Neural cell (in vitro differentiated cells): Measurements from ENCODE around the gene SLC35B4.

Experiments used
- CTCF ChIP-seq: fragments of 450-650 bp; IDR thresholded peaks from 2 replicates; pipeline ENCODE4 v1.5.1; 2014; ENCODE audit warnings: antibody characterized with exemption, mild to moderate bottlenecking, moderate library complexity; ENCODE audit not compliant: poor library complexity, severe bottlenecking
- EP300 ChIP-seq: fragments of 450-650 bp; conservative IDR thresholded peaks from 2 replicates; pipeline ENCODE4 v1.6.1; 2014; ENCODE audit warnings: antibody characterized with exemption, mild to moderate bottlenecking, moderate library complexity; ENCODE audit not compliant: poor library complexity, severe bottlenecking
- EZH2 ChIP-seq: fragments of 200-600, 300-800 bp; shearing (Covaris generic), sonication (generic); IDR thresholded peaks from 2 replicates; pipeline ENCODE4 v1.6.1; 2014; ENCODE audit warnings: antibody characterized with exemption, low read length, borderline replicate concordance, mild to moderate bottlenecking; ENCODE audit not compliant: insufficient read depth, poor library complexity, severe bottlenecking
- MXI1 ChIP-seq: fragments of 450-650 bp; conservative IDR thresholded peaks from 2 replicates; pipeline ENCODE4 v1.6.1; 2014; ENCODE audit warnings: antibody characterized with exemption, mild to moderate bottlenecking; ENCODE audit not compliant: poor library complexity, severe bottlenecking
- POLR2AphosphoS5 ChIP-seq: IDR thresholded peaks from 2 replicates; pipeline ENCODE4 v1.6.1; 2012
- RAD21 ChIP-seq: fragments of 450-650 bp; conservative IDR thresholded peaks from 2 replicates; pipeline ENCODE4 v1.6.1; 2014; ENCODE audit warnings: antibody characterized with exemption, mild to moderate bottlenecking, moderate library complexity
- REST ChIP-seq: IDR thresholded peaks from 2 replicates; pipeline ENCODE4 v1.6.1; 2012; ENCODE audit warnings: borderline replicate concordance
- SMC3 ChIP-seq: fragments of 450-650 bp; conservative IDR thresholded peaks from 2 replicates; pipeline ENCODE4 v1.6.1; 2014; ENCODE audit warnings: antibody characterized with exemption, mild to moderate bottlenecking, moderate library complexity; ENCODE audit not compliant: poor library complexity
- TAF1 ChIP-seq: IDR thresholded peaks from 2 replicates; pipeline ENCODE4 v1.6.1; 2012; ENCODE audit warnings: low read depth

GRCh38 chr7:134279336-134279735 lies 37.4 kb downstream of the SLC35B4 start:
- TF ChIP-seq CTCF (no peak), EP300 (no peak), POLR2AphosphoS5 (no peak), REST (no peak), RAD21 (no peak), EZH2 (no peak), SMC3 (no peak), TAF1 (no peak), MXI1 (no peak)
